Common myeloid progenitor, CD34-positive (primary cell): ENCODE measurements around the gene RCCD1.

Experiments used
- CTCF ChIA-PET: fragments of 350-600 bp; sonication (Branson Sonifier 250); formaldehyde crosslinking; loops from one replicate; lab custom pipeline; 2021; ENCODE audit warnings: antibody characterized with exemption; lab: Charles Lee
- POLR2A ChIA-PET: fragments of 350-600 bp; sonication (Branson Sonifier 250); formaldehyde crosslinking; loops from one replicate; lab custom pipeline; 2021; ENCODE audit warnings: antibody characterized with exemption; lab: Charles Lee
- DNase-seq, 3 donors: peaks; one replicate each; pipeline versions ENCODE4 v3.0.0 to v3.0.0-alpha.2; 2013
- H3K27ac ChIP-seq, 2 experiments: 1 replicate in 1 of 2; 2 replicates in 1 of 2; pipeline ENCODE4 v1.7.0; 2013; ENCODE audit warnings: inconsistent platforms in 2 of 2, low read length in 2 of 2, mild to moderate bottlenecking in 2 of 2, low read depth in 1 of 2, moderate library complexity in 1 of 2; ENCODE audit not compliant: severe bottlenecking in 2 of 2, insufficient read depth in 1 of 2, poor library complexity in 1 of 2
- H3K27me3 ChIP-seq, 5 experiments: replicated peaks in 2 of 5; 1 replicate in 3 of 5; 2 replicates in 2 of 5; pipeline versions ENCODE4 v1.6.1 to v1.7.0; 2013; ENCODE audit warnings: low read length in 4 of 5, mild to moderate bottlenecking in 2 of 5, moderate library complexity in 2 of 5, inconsistent platforms in 1 of 5; ENCODE audit not compliant: insufficient read depth in 5 of 5, control insufficient read depth in 4 of 5
- H3K36me3 ChIP-seq, 4 experiments: 1 replicate in 2 of 4; 2 replicates in 2 of 4; pipeline versions ENCODE4 v1.6.1 to v1.7.0; 2013; ENCODE audit warnings: low read length in 3 of 4, control low read depth in 1 of 4, mild to moderate bottlenecking in 1 of 4; ENCODE audit not compliant: control insufficient read depth in 4 of 4, insufficient read depth in 4 of 4
- H3K4me1 ChIP-seq, 4 experiments: 1 replicate in 3 of 4; 2 replicates in 1 of 4; pipeline versions ENCODE4 v1.6.1 to v1.7.1; 2013; ENCODE audit warnings: low read length in 3 of 4, mild to moderate bottlenecking in 3 of 4, control low read depth in 1 of 4, inconsistent platforms in 1 of 4, moderate library complexity in 1 of 4; ENCODE audit not compliant: control insufficient read depth in 4 of 4, insufficient read depth in 4 of 4; ENCODE audit errors: control extremely low read depth in 1 of 4
- H3K4me3 ChIP-seq, 7 experiments: 1 replicate in 4 of 7; 2 replicates in 3 of 7; pipeline versions ENCODE4 v1.5.1 to v1.7.0; 2013; ENCODE audit warnings: mild to moderate bottlenecking in 7 of 7, low read length in 6 of 7, moderate library complexity in 6 of 7, inconsistent platforms in 2 of 7, low read depth in 2 of 7, control low read depth in 1 of 7; ENCODE audit not compliant: insufficient read depth in 4 of 7, control insufficient read depth in 1 of 7; ENCODE audit errors: extremely low read depth in 1 of 7
- H3K9me3 ChIP-seq, 5 experiments: 1 replicate in 4 of 5; 2 replicates in 1 of 5; pipeline versions ENCODE4 v1.6.1 to v1.7.1; 2013; ENCODE audit warnings: low read length in 4 of 5, mild to moderate bottlenecking in 2 of 5, inconsistent platforms in 1 of 5, low read depth in 1 of 5, moderate library complexity in 1 of 5; ENCODE audit not compliant: control insufficient read depth in 4 of 5, insufficient read depth in 2 of 5; ENCODE audit errors: control extremely low read depth in 1 of 5
- WGBS: methylation state at CpG from one replicate; pipeline ENCODE4 v1.1.5; 2013; ENCODE audit not compliant: insufficient coverage; 5-methylcytosine and 5-hydroxymethylcytosine counted together

Gene RCCD1

GRCh38 chr15:90989040-90989768 is 34.5 kb downstream of the RCCD1 start:
- H3K36me3 ChIP-seq, result peaks cover 0 to 4% (median 1%) of the 10 kb centered on the region in 4 experiments
- H3K9me3 ChIP-seq, result no peaks in the 10 kb centered on the region
- peak overlapping the region in 3 of 7 experiments; percentile 4 to 63 (median 15) for H3K4me3 ChIP-seq
- 67% methylated on average over 3 of the region's 7 CpGs for WGBS
- H3K27ac ChIP-seq, result no peak overlapping the region
- no peaks in the 10 kb centered on the region for H3K27me3 ChIP-seq
- POLR2A ChIA-PET, result interaction anchor here (0.7 kb wide), 1 partner anchor 22 kb away, joined by 8 read pairs; no protein-coding TSS in a partner anchor
- DNase-seq, result peak in 2 of 3 donors; percentile 48 to 69
- H3K4me1 ChIP-seq, result peaks cover 13 to 49% (median 28%) of the 10 kb centered on the region in 4 experiments
- CTCF ChIA-PET, result interaction anchor here (1.8 kb wide), 1 partner anchor 59 kb away, joined by 5 read pairs; no protein-coding TSS in a partner anchor

- no peak overlapping the region for H3K4me3 ChIP-seq
- no peak for DNase-seq
- no peaks in the 10 kb centered on the region for H3K36me3 ChIP-seq
- ChIA-PET POLR2A (no interaction called here), CTCF (no interaction called here)
- 100% methylated on average over 2 of the region's 4 CpGs for WGBS
- no peaks in the 10 kb centered on the region for H3K9me3 ChIP-seq
- H3K27ac ChIP-seq, result no peak overlapping the region
- H3K27me3 ChIP-seq, result no peaks in the 10 kb centered on the region
- peaks cover 20 to 55% (median 33%) of the 10 kb centered on the region in 4 experiments for H3K4me1 ChIP-seq
Measured at GRCh38 chr15:90990446-90990845, 35.8 kb downstream of the RCCD1 start.

DNA sequence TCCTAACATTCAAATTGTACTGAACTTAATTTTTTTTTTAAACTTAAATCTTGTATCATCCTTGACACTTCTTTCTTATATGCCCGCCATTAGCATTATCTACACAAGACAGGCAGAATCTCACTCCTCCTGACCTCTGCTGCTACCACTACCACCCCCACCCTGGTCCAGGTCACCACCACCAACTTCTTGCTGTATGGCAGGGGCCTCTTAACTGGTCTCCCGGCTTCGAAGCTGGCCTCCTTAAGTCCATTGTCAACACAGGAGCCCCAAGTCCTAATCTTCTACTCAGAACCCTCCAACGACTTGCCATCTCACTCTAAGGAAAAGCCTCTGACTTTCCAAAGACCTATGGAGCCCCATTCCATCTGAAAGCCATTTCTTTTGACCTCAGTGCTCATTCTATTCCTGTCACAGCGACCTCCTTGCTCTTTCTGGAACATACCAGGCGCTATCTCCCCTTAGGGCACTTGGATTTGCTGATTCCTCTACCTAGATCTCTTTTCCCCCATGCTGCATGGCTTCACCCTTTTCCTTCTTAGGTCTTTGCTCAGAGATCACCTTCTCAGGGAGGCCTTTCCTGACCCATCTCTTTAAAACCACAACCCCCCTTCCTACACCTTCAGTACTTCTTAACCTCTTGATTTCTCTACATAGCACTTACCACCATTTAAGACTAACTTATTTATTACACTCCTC is 37.1 kb downstream of the RCCD1 start:
- Histone ChIP-seq H3K9me3 (no peaks in the 10 kb centered on the region), H3K4me3 (no peak overlapping the region), H3K27ac (peak overlapping the region in 1 of 2 experiments; percentile 26), H3K36me3 (no peaks in the 10 kb centered on the region), H3K27me3 (no peaks in the 10 kb centered on the region), H3K4me1 (peaks cover 20 to 58% (median 34%) of the 10 kb centered on the region in 4 experiments)
- no peak for DNase-seq
- WGBS, result 97% methylated on average over 6 of the region's 6 CpGs
- POLR2A ChIA-PET, result no interaction called here
- CTCF ChIA-PET, result no interaction called here

DNA sequence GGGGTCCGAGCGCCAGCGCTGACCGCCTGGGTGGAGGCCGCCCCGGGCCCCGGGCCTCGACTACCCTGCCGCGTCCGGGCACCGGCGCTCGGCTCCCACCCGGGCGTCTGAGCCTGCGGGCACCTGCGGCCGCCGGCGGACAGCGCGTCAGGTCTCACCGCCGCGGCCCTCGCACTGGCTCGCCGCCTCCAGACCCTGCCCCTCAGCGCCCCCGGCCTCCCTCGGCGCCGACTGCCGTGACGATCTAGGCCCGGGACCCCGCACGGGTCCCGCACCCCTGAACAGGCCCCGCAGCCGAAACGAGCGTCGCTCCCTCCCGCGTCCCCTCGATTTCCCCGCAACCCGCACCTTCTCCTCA is 39.4 kb downstream of the RCCD1 start:
- WGBS, result 0% methylated on average over 49 of the region's 50 CpGs
- no peak for DNase-seq
- POLR2A ChIA-PET, result interaction anchor here (1.0 kb wide), 2 partner anchors 28 to 37 kb away, joined by 3 read pairs; no protein-coding TSS in a partner anchor
- CTCF ChIA-PET, result no interaction called here
- peaks cover 0 to 16% (median 14%) of the 10 kb centered on the region in 4 experiments for H3K36me3 ChIP-seq
- H3K27me3 ChIP-seq, result no peaks in the 10 kb centered on the region
- H3K27ac ChIP-seq, result peak overlapping the region; percentile 68 to 85
- H3K4me1 ChIP-seq, result peaks cover 10 to 36% (median 18%) of the 10 kb centered on the region in 4 experiments
- H3K4me3 ChIP-seq, result peak overlapping the region; percentile 90 to 100 (median 98)
- H3K9me3 ChIP-seq, result no peaks in the 10 kb centered on the region

DNA sequence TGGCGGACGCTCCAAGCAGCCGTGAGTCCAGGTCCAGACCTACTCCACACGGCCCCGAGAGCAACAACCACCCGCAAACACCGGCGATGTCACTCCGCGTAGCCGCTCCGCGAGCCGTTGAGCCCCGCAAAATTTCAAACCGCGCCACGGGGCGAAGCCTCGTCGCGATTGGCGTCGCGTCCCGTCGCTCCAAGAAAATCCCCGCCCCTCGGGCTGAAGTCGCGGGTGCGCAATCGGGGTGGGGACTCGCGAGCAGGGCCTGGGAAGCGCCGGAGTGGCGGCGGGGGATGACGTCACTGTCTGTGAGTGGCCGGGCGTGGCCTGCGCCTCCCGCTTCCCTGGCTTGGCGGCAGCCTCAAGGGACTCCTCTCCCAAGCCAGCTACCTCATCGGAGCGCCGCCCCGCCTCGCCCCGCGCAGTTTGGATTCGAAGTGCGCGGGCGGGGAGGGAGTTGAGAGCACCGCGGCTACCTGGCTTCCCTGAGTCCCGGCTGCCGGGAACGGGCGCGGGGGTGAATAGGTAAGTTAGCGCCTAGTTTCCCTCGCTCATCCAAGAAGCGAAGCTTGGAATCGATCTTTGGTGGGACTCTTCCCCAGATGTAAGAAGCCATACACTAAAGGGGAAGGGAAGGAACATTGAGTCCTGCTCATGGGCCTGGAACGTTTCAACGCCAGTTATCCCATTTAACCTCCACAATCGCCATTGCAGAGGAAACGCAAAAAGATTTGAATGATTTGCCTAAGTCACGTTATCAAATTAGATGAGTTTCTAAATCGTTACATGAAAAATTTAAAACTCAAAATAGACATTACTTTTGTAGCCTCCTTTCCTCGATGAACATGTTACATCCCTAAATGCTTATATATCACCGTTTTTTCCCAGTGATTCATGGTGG is 40.0 kb downstream of the RCCD1 start, which contains the start of gene PRC1:
PRC1 (minus strand) TSS at position 119 of the 895 bp plus-strand sequence; CDS start at position 1, 118 bp downstream.
- Histone ChIP-seq H3K9me3 (no peaks in the 10 kb centered on the region), H3K27me3 (no peaks in the 10 kb centered on the region), H3K4me3 (peak within 1 kb of the TSS; percentile 90 to 100 (median 98)), H3K36me3 (peaks cover 3 to 21% (median 18%) of the 10 kb centered on the region in 4 experiments), H3K27ac (peak within 1 kb of the TSS; percentile 68 to 85), H3K4me1 (peaks cover 10 to 30% (median 15%) of the 10 kb centered on the region in 4 experiments)
- ChIA-PET POLR2A (interaction anchor here (1.0 kb wide), 2 partner anchors 27 to 38 kb away, joined by 3 read pairs; no protein-coding TSS in a partner anchor), CTCF (no interaction called here)
- peak; percentile 96 to 99 (median 98) for DNase-seq
- WGBS, result under 1% methylated on average over 65 of the region's 75 CpGs

GRCh38 chr15:90998737-90999136 is 44.1 kb downstream of the RCCD1 start:
- no peak for DNase-seq
- H3K4me3 ChIP-seq, result no peak overlapping the region
- no peak overlapping the region for H3K27ac ChIP-seq
- ChIA-PET CTCF (no interaction called here), POLR2A (no interaction called here)
- no peaks in the 10 kb centered on the region for H3K9me3 ChIP-seq
- peaks cover 5 to 10% (median 7%) of the 10 kb centered on the region in 4 experiments for H3K4me1 ChIP-seq
- H3K27me3 ChIP-seq, result no peaks in the 10 kb centered on the region
- 97% methylated on average over 8 of the region's 8 CpGs for WGBS
- peaks cover 15 to 54% (median 42%) of the 10 kb centered on the region in 4 experiments for H3K36me3 ChIP-seq
